GM12878 (cell line): ENCODE results near the gene MAN2C1. TPM values are rescaled to one million over a fixed set of nuclear protein-coding genes. Genes with fewer than 3 reads are reported as not detected.

Source experiments
- ATAC-seq: fragments of 200-7000 bp; cut with Tn5 transposase; 3 replicates; pipeline ENCODE4 v1.9.1; 2020; ENCODE audit warnings: mild to moderate bottlenecking, moderate library complexity
- BruUV-seq: library from RNA; stranded (reverse); fragments of 400-500 nt; replicated peaks from 2 replicates; lab custom pipeline; 2021; lab: Mats Ljungman, UMichigan
- CTCF ChIA-PET: fragments of 300-600 bp; sonication (Branson Sonifier 250); formaldehyde crosslinking; extraction: SDS; loops from one replicate; lab custom pipeline; 2021; ENCODE audit warnings: inconsistent platforms; lab: Yijun Ruan, JAX
- POLR2A ChIA-PET: fragments of 350-600 bp; formaldehyde crosslinking; extraction: SDS; loops from one replicate; lab custom pipeline; 2021; ENCODE audit warnings: inconsistent platforms; lab: Charles Lee
- RAD21 ChIA-PET: fragments of 300-600 bp; sonication (Branson Sonifier 250); formaldehyde crosslinking; loops from one replicate; lab custom pipeline; 2023; ENCODE audit warnings: antibody characterized with exemption; ENCODE audit not compliant: unreplicated experiment; lab: Charles Lee
- SMC1A ChIA-PET: fragments of 300-600 bp; sonication (Branson Sonifier 250); formaldehyde crosslinking; loops from one replicate; lab custom pipeline; 2023; ENCODE audit not compliant: unreplicated experiment, uncharacterized antibody; lab: Charles Lee
- DNase-seq: peaks from one replicate; pipeline ENCODE4 v3.0.0-alpha.2; 2011; ENCODE audit warnings: low read depth, low spot score
- FAIRE-seq: peaks from 3 replicates; lab custom pipeline; 2011; peaks lifted over from hg19 to GRCh38; lab: Jason Lieb, UNC
- H2AFZ ChIP-seq: 2 replicates; pipeline ENCODE4 v1.6.0; 2011; ENCODE audit warnings: low read depth, low read length, control low read depth; ENCODE audit not compliant: control insufficient read depth
- H3K27ac ChIP-seq: 2 replicates; pipeline ENCODE4 v1.5.1; 2011; ENCODE audit warnings: control low read depth; ENCODE audit not compliant: control insufficient read depth, insufficient read depth
- H3K27me3 ChIP-seq, 2 experiments: replicated peaks in 1 of 2; 2 replicates each; pipeline versions ENCODE4 v1.6.0 to v1.6.1; 2011; ENCODE audit warnings: low read length in 1 of 2; ENCODE audit not compliant: control insufficient read depth in 2 of 2, insufficient read depth in 2 of 2
- H3K36me3 ChIP-seq, 2 experiments: 2 replicates each; pipeline ENCODE4 v1.5.1; 2011; ENCODE audit warnings: low read length in 1 of 2; ENCODE audit not compliant: control insufficient read depth in 2 of 2, insufficient read depth in 2 of 2
- H3K4me1 ChIP-seq: 2 replicates; pipeline ENCODE4 v1.6.1; 2011; ENCODE audit warnings: mild to moderate bottlenecking, low read length, moderate library complexity, mixed read lengths; ENCODE audit not compliant: control insufficient read depth, insufficient read depth
- H3K4me2 ChIP-seq: 2 replicates; pipeline ENCODE4 v1.6.0; 2011; ENCODE audit warnings: control low read depth; ENCODE audit not compliant: control insufficient read depth, insufficient read depth
- H3K4me3 ChIP-seq: fragments of 200-600 bp; sonication (generic); 2 replicates; pipeline ENCODE4 v1.5.1; 2016
- H3K79me2 ChIP-seq: 2 replicates; pipeline ENCODE4 v1.6.0; 2011; ENCODE audit warnings: low read length; ENCODE audit not compliant: control insufficient read depth, insufficient read depth
- H3K9ac ChIP-seq: 2 replicates; pipeline ENCODE4 v1.8.0; 2011; ENCODE audit warnings: low read length, control low read depth, mixed read lengths; ENCODE audit not compliant: control insufficient read depth, insufficient read depth
- H3K9me3 ChIP-seq: replicated peaks from 3 replicates; pipeline ENCODE4 v1.5.1; 2011; ENCODE audit warnings: mild to moderate bottlenecking, low read length; ENCODE audit not compliant: control insufficient read depth, insufficient read depth
- H4K20me1 ChIP-seq: 2 replicates; pipeline ENCODE4 v1.6.0; 2011; ENCODE audit not compliant: control insufficient read depth, insufficient read depth
- CREB1 ChIP-seq: IDR thresholded peaks from 2 replicates; pipeline ENCODE4 v1.6.1; 2012; ENCODE audit warnings: low read depth, mild to moderate bottlenecking, inconsistent platforms
- CREM ChIP-seq: IDR thresholded peaks from 2 replicates; pipeline ENCODE4 v1.6.1; 2014; ENCODE audit warnings: antibody characterized with exemption, low read depth
- HSF1 ChIP-seq: fragments of 150-350 bp; IDR thresholded peaks from 2 replicates; pipeline ENCODE4 v1.6.1; 2014; ENCODE audit warnings: mild to moderate bottlenecking, low read depth, low read length
- MAX ChIP-seq: IDR thresholded peaks from 2 replicates; pipeline ENCODE4 v1.6.1; 2012; ENCODE audit warnings: low read depth, low read length, improper control_type of control experiment
- MEF2B ChIP-seq: fragments of 450-650 bp; IDR thresholded peaks from 2 replicates; pipeline ENCODE4 v1.6.1; 2018; ENCODE audit warnings: mild to moderate bottlenecking, moderate library complexity; ENCODE audit not compliant: partially characterized antibody, poor library complexity, severe bottlenecking
- POLR2AphosphoS5 ChIP-seq: IDR thresholded peaks from 2 replicates; pipeline ENCODE4 v1.6.1; 2011; ENCODE audit warnings: mild to moderate bottlenecking, low read length, inconsistent platforms
- SKIL ChIP-seq: fragments of 450-650 bp; IDR thresholded peaks from 2 replicates; pipeline ENCODE4 v1.6.1; 2017; ENCODE audit warnings: mild to moderate bottlenecking, low read depth, inconsistent platforms; ENCODE audit not compliant: poor library complexity, severe bottlenecking
- WGBS: methylation state at CpG from one replicate; pipeline ENCODE4 v1.1.6; 2016; ENCODE audit warnings: low lambda C conversion rate; ENCODE audit not compliant: insufficient replicate concordance, insufficient coverage; ENCODE audit errors: missing lambda C conversion rate; 5-methylcytosine and 5-hydroxymethylcytosine counted together
- in situ Hi-C: fragments of 300-500 bp; cut with MboI; formaldehyde crosslinking; loops from 9 replicates; pipeline ENCODE4 v1.14.3; 2018; ENCODE audit warnings: mixed read lengths
- intact Hi-C: fragments of 100-400 bp; cut with micrococcal nuclease; formaldehyde crosslinking; loops from one replicate; pipeline ENCODE4 v1.14.2; 2022; ENCODE audit not compliant: unreplicated experiment
- polyA plus RNA-seq, 11 experiments: library from polyadenylated mRNA; depleted of rRNA in 4 of 11; unstranded in 6 of 11; stranded (reverse) in 5 of 11; fragments of >200 nt; fragmentation: Nextera tagmentation in 4 of 11; fragmentation: Illumina TruSeq in 1 of 11; extraction: Ambion mirVana in 4 of 11; extraction: Trizol in 1 of 11; gene quantifications; 1 replicate in 1 of 11; 2 replicates in 10 of 11; pipeline versions ENCODE4 v1.2.1 to v1.2.3, GENCODE V29; 2011 to 2016; ENCODE audit warnings: inconsistent platforms in 2 of 11, missing spikeins in 2 of 11, low read depth in 1 of 11
- total RNA-seq, 4 experiments: library from RNA; depleted of rRNA in 3 of 4; stranded (reverse); fragments of >200 nt in 3 of 4; fragmentation: Illumina TruSeq in 1 of 4; extraction: Trizol in 1 of 4; gene quantifications; 2 replicates each; pipeline versions ENCODE4 v1.2.1 to v1.2.3, GENCODE V29; 2013 to 2021

The MAN2C1 gene
- total and polyA plus RNA-seq, 10 of the 15 experiments (the other 5 are each of a cell fraction or from before 2014, with no cell fraction given): 1.4 to 111 (median 42.2) TPM

GRCh38 chr15:75367006-75367405, 1.4 kb downstream of the MAN2C1 start (continued):
- TF ChIP-seq MAX: no peak
- no peak for TF ChIP-seq POLR2AphosphoS5
- no peak for TF ChIP-seq MEF2B
- TF ChIP-seq CREB1: no peak
- TF ChIP-seq HSF1: no peak
- no peak for TF ChIP-seq SKIL

GRCh38 chr15:75366163-75366562, 2.2 kb downstream of the MAN2C1 start:
- POLR2A ChIA-PET: interaction anchor here (3.1 kb wide), 1 partner anchor 89 kb away, joined by 43 read pairs; no protein-coding TSS in a partner anchor
- Histone ChIP-seq H3K4me2 (no peak overlapping the region), H3K4me3 (no peak overlapping the region), H3K36me3 (peaks cover 0 to 15% of the 10 kb centered on the region in 2 experiments; a peak in 3 of 4 replicates), H2AFZ (no peak overlapping the region), H3K27ac (no peak overlapping the region), H3K27me3 (no peaks in the 10 kb centered on the region), H3K9me3 (no peaks in the 10 kb centered on the region), H3K4me1 (peaks cover 6% of the 10 kb centered on the region), H3K79me2 (peaks cover 8% of the 10 kb centered on the region), H3K9ac (no peak overlapping the region), H4K20me1 (no peaks in the 10 kb centered on the region)
- DNase-seq (no peak), FAIRE-seq (no peak), ATAC-seq (no peak)
- TF ChIP-seq CREM: no peak
- CTCF ChIA-PET: interaction anchor here (0.7 to 4.5 kb wide), 4 partner anchors 69 to 435 kb away, joined by 4 to 58 read pairs (median 18); no protein-coding TSS in a partner anchor
- RAD21 ChIA-PET: interaction anchor here (4.2 kb wide), 1 partner anchor 87 kb away, joined by 113 read pairs; the partner anchor contains the start of gene SIN3A
- WGBS: 72% methylated on average over 3 of the region's 3 CpGs
- BruUV-seq: no TSS peak
- intact Hi-C loops: no loop called here
- SMC1A ChIA-PET: no interaction called here
- in situ Hi-C loops: no loop called here
